Hepatocyte (in vitro differentiated cells): ENCODE results near the gene OSBPL10. TPM values are rescaled to one million over a fixed set of nuclear protein-coding genes. Genes with fewer than 3 reads are reported as not detected.

Experiments used
- DNase-seq: peaks from one replicate; pipeline ENCODE4 v3.0.0-alpha.2; 2016; ENCODE audit warnings: low spot score
- H2AFZ ChIP-seq: fragments of 200-600 bp; sonication (generic); 2 replicates; pipeline ENCODE4 v1.6.0; 2016; ENCODE audit warnings: antibody characterized with exemption, mild to moderate bottlenecking
- H3K27ac ChIP-seq: fragments of 200-600 bp; sonication (generic); 2 replicates; pipeline ENCODE4 v1.5.1; 2016; ENCODE audit warnings: mild to moderate bottlenecking
- H3K27me3 ChIP-seq: fragments of 200-600 bp; sonication (generic); 2 replicates; pipeline ENCODE4 v1.6.1; 2016
- H3K36me3 ChIP-seq: fragments of 200-600 bp; sonication (generic); replicated peaks from 2 replicates; pipeline ENCODE4 v1.5.1; 2016; ENCODE audit warnings: low read depth; ENCODE audit not compliant: insufficient read depth
- H3K4me1 ChIP-seq: fragments of 200-600 bp; sonication (generic); 2 replicates; pipeline ENCODE4 v1.5.1; 2016; ENCODE audit warnings: mild to moderate bottlenecking, moderate library complexity; ENCODE audit not compliant: insufficient read depth
- H3K4me2 ChIP-seq: fragments of 200-600 bp; sonication (generic); 2 replicates; pipeline ENCODE4 v1.6.0; 2016
- H3K4me3 ChIP-seq: fragments of 200-600 bp; sonication (generic); 2 replicates; pipeline ENCODE4 v1.5.1; 2016; ENCODE audit warnings: mild to moderate bottlenecking
- H3K79me2 ChIP-seq: fragments of 200-600 bp; sonication (generic); 2 replicates; pipeline ENCODE4 v1.6.0; 2017; ENCODE audit warnings: mild to moderate bottlenecking
- H3K9me2 ChIP-seq: fragments of 200-600 bp; sonication (generic); replicated peaks from 2 replicates; pipeline ENCODE4 v1.6.0; 2017; ENCODE audit warnings: mild to moderate bottlenecking; ENCODE audit not compliant: insufficient read depth
- H3K9me3 ChIP-seq: fragments of 200-600 bp; sonication (generic); 2 replicates; pipeline ENCODE4 v1.5.1; 2016; ENCODE audit warnings: low read depth, mild to moderate bottlenecking
- H4K20me1 ChIP-seq: fragments of 200-600 bp; sonication (generic); 2 replicates; pipeline ENCODE4 v1.6.0; 2016; ENCODE audit warnings: mild to moderate bottlenecking; ENCODE audit not compliant: insufficient read depth, poor library complexity, severe bottlenecking
- EZH2 ChIP-seq: fragments of 200-600 bp; sonication (generic); IDR thresholded peaks from 2 replicates; pipeline ENCODE4 v1.6.1; 2016; ENCODE audit warnings: antibody characterized with exemption, mild to moderate bottlenecking, borderline replicate concordance
- EZH2phosphoT487 ChIP-seq: fragments of 200-600 bp; sonication (generic); IDR thresholded peaks from one replicate; pipeline ENCODE4 v1.6.1; 2018; ENCODE audit warnings: antibody characterized with exemption, mild to moderate bottlenecking, low read depth, moderate library complexity; ENCODE audit not compliant: unreplicated experiment, severe bottlenecking
- WGBS: methylation state at CpG from one replicate; pipeline ENCODE4 v1.1.6; 2016; ENCODE audit warnings: low lambda C conversion rate; ENCODE audit errors: missing lambda C conversion rate; 5-methylcytosine and 5-hydroxymethylcytosine counted together
- polyA plus RNA-seq: library from polyadenylated mRNA; unstranded; fragments of >200 nt; fragmentation: Nextera tagmentation; extraction: Ambion mirVana; gene quantifications from 2 replicates; pipeline ENCODE4 v1.2.1, GENCODE V29; 2016
- total RNA-seq: library from RNA; depleted of rRNA; stranded (reverse); fragments of >200 nt; gene quantifications from 2 replicates; pipeline ENCODE4 v1.2.3, GENCODE V29; 2014
- TF ChIP-seq, protein P1 (sequence below): fragments of 200-600 bp; sonication (generic); IDR thresholded peaks from 2 replicates; pipeline ENCODE4 v1.5.1; 2016; ENCODE audit warnings: antibody characterized with exemption, mild to moderate bottlenecking; ENCODE audit not compliant: poor library complexity

OSBPL10 gene
- total and polyA plus RNA-seq, 2 experiments from 2014 or later, result 18.2 to 32.8 TPM

DNA sequence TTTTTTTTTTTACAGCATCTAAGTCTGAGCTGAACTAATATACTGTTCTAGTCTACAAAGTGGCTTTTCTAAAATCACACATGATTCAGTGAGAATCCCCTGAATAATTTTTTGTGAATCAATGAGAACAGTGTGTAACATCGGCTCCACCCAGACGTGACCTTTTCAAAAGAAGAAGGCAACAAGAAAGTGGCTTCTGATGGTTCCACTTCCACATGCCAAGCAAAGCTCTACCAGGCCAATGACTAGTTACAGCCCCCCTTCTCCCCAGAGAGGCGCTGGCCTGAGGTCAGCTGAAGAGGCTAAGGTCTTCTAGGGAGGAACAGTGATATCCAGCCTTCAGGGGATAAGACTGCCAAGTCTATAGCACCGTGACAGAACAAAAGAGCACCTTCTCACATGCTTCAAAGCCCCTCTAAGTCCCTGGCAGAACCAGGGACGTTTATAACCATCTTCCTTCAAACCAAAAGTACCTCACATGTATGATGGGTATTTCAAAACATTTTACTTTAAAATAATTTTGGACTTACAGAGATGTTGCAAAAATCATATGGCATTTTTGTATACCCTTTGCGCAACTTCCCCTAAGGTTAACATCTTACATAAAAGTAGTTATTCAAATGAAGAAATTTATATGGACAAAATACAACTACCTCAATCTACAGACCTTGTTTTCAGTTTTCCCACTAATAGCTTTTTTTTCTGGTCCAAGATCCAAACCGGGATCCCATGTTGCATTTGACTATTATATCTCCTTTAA, 177.9 kb downstream of the OSBPL10 start:
- peaks cover 8% of the 10 kb centered on the region for H3K4me1 ChIP-seq
- no peak for DNase-seq
- H3K27ac ChIP-seq, result no peak overlapping the region
- H3K36me3 ChIP-seq, result no peaks in the 10 kb centered on the region
- no peaks in the 10 kb centered on the region for H3K9me2 ChIP-seq
- no peaks in the 10 kb centered on the region for H4K20me1 ChIP-seq
- TF ChIP-seq EZH2, result no peak
- no peak for TF ChIP-seq EZH2phosphoT487
- TF ChIP-seq, protein P1, sequence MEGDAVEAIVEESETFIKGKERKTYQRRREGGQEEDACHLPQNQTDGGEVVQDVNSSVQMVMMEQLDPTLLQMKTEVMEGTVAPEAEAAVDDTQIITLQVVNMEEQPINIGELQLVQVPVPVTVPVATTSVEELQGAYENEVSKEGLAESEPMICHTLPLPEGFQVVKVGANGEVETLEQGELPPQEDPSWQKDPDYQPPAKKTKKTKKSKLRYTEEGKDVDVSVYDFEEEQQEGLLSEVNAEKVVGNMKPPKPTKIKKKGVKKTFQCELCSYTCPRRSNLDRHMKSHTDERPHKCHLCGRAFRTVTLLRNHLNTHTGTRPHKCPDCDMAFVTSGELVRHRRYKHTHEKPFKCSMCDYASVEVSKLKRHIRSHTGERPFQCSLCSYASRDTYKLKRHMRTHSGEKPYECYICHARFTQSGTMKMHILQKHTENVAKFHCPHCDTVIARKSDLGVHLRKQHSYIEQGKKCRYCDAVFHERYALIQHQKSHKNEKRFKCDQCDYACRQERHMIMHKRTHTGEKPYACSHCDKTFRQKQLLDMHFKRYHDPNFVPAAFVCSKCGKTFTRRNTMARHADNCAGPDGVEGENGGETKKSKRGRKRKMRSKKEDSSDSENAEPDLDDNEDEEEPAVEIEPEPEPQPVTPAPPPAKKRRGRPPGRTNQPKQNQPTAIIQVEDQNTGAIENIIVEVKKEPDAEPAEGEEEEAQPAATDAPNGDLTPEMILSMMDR, result no peak
- peaks cover 10% of the 10 kb centered on the region for H3K79me2 ChIP-seq
- no peaks in the 10 kb centered on the region for H3K27me3 ChIP-seq
- H2AFZ ChIP-seq, result no peak overlapping the region
- no peak overlapping the region for H3K4me2 ChIP-seq
- 97% methylated on average over 7 of the region's 7 CpGs for WGBS
- no peak overlapping the region for H3K4me3 ChIP-seq
- H3K9me3 ChIP-seq, result no peaks in the 10 kb centered on the region

DNA sequence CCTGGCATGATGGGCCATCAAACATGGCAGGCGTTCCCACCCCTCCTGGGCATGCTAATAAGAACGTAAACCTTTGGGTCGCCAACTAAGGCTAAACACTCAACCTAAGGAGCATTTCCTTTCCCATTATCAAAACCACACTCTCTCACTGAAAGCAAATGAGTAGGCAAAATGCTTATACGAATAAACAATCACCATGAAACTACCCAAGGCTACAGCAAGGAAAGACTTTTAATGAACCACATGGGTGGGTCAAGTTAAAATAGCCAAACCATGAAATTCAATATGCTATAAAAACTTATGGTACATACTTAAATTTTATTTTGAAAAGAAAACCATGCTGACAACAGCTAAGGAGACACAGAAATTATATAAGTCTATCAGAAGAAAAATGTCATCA, 180.6 kb downstream of the OSBPL10 start:
- H3K4me3 ChIP-seq, result no peak overlapping the region

DNA sequence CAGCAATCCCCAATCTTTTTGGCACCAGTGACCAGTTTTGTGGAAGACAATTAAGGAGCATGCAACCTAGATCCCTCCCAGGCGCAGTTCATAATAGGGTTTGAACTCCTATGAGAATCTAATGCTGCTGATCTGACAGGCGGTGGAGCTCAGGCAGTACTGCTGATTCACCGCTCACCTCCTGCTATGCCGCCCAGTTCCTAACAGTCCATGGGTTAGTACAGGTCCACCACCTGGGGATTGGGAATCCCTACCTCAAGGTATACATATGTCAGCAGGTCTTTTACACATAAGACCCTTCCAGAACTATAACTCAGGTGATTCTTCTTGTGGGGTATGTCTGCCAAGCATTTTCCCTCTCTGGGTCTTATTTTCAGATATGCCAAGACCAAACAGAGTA, 182.2 kb downstream of the OSBPL10 start:
- no peak overlapping the region for H3K4me3 ChIP-seq
- WGBS, result 99% methylated on average over 4 of the region's 4 CpGs
- peaks cover 8% of the 10 kb centered on the region for H3K4me1 ChIP-seq
- H4K20me1 ChIP-seq, result no peaks in the 10 kb centered on the region
- H3K4me2 ChIP-seq, result no peak overlapping the region
- H3K9me3 ChIP-seq, result no peaks in the 10 kb centered on the region
- no peak overlapping the region for H3K27ac ChIP-seq
- no peak for DNase-seq
- no peaks in the 10 kb centered on the region for H3K9me2 ChIP-seq
- TF ChIP-seq EZH2phosphoT487 (no peak), EZH2 (no peak)
- TF ChIP-seq, protein P1, result no peak
- no peak overlapping the region for H2AFZ ChIP-seq
- H3K27me3 ChIP-seq, result no peaks in the 10 kb centered on the region
- peaks cover 9% of the 10 kb centered on the region for H3K79me2 ChIP-seq
- no peaks in the 10 kb centered on the region for H3K36me3 ChIP-seq

More for the DNA sequence above, 180.6 kb downstream of the OSBPL10 start:
- no peaks in the 10 kb centered on the region for H3K27me3 ChIP-seq
- peaks cover 8% of the 10 kb centered on the region for H3K4me1 ChIP-seq
- 82% methylated on average over 4 of the region's 4 CpGs for WGBS
- no peak for TF ChIP-seq EZH2phosphoT487
- no peak overlapping the region for H2AFZ ChIP-seq
- no peaks in the 10 kb centered on the region for H4K20me1 ChIP-seq
- no peaks in the 10 kb centered on the region for H3K36me3 ChIP-seq
- H3K79me2 ChIP-seq, result peaks cover 13% of the 10 kb centered on the region
- no peaks in the 10 kb centered on the region for H3K9me3 ChIP-seq
- no peak for DNase-seq
- peak overlapping the region; percentile 42 for H3K27ac ChIP-seq
- H3K9me2 ChIP-seq, result no peaks in the 10 kb centered on the region
- H3K4me2 ChIP-seq, result no peak overlapping the region

DNA sequence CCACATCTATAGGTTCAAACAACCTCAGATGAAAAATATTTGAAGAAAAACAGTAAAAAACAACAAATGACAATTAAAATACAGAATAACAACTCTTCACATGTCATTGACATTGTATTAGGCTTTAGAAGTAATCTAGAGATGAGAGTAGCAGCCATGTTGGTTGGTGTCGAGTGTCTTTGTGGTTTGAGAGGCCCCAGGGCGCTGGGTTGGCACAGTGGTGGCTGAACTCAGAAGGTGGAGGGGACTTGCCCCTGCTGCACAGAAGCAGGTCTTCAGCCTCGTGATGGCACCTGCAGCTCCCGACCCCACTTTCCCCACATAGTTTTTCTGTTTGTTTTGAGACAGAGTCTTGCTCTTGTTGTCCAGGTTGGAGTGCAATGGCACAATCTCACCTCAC, 187.2 kb downstream of the OSBPL10 start:
- Histone ChIP-seq H3K4me2 (no peak overlapping the region), H3K4me3 (no peak overlapping the region), H3K9me2 (no peaks in the 10 kb centered on the region), H3K9me3 (no peaks in the 10 kb centered on the region), H4K20me1 (no peaks in the 10 kb centered on the region), H3K79me2 (peaks cover 3% of the 10 kb centered on the region), H3K4me1 (no peaks in the 10 kb centered on the region), H3K27me3 (no peaks in the 10 kb centered on the region), H2AFZ (no peak overlapping the region), H3K36me3 (no peaks in the 10 kb centered on the region), H3K27ac (no peak overlapping the region)
- 96% methylated on average over 4 of the region's 4 CpGs for whole genome bisulfite sequencing
- no peak for DNase-seq
- TF ChIP-seq, protein P1, result no peak
